ENCODE measurements around the gene DENND1B. TPM values are rescaled to one million over a fixed set of nuclear protein-coding genes. Genes with fewer than 3 reads are reported as not detected.

Gene DENND1B, protein sequence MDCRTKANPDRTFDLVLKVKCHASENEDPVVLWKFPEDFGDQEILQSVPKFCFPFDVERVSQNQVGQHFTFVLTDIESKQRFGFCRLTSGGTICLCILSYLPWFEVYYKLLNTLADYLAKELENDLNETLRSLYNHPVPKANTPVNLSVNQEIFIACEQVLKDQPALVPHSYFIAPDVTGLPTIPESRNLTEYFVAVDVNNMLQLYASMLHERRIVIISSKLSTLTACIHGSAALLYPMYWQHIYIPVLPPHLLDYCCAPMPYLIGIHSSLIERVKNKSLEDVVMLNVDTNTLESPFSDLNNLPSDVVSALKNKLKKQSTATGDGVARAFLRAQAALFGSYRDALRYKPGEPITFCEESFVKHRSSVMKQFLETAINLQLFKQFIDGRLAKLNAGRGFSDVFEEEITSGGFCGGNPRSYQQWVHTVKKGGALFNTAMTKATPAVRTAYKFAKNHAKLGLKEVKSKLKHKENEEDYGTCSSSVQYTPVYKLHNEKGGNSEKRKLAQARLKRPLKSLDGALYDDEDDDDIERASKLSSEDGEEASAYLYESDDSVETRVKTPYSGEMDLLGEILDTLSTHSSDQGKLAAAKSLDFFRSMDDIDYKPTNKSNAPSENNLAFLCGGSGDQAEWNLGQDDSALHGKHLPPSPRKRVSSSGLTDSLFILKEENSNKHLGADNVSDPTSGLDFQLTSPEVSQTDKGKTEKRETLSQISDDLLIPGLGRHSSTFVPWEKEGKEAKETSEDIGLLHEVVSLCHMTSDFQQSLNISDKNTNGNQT
- 10.9 TPM for polyA plus RNA-seq
- long read RNA-seq, donor 1: 0 reads
- long read RNA-seq, donor 2: 0 reads
- long read RNA-seq, donor 3: 0 reads
- long read RNA-seq, donor 4: 0 reads
- long read RNA-seq, donor 5: 0 reads
- long read RNA-seq, donor 6, partial matches to known transcripts: 0 of 2 reads
- long read RNA-seq, donor 6, other reads (novel, unspliced or antisense): 0 of 2 reads
- long read RNA-seq, donor 7: 0 reads
- long read RNA-seq, donor 8, partial matches to known transcripts: 0 of 1 reads
- long read RNA-seq, donor 8, other reads (novel, unspliced or antisense): 0 of 1 reads
- long read RNA-seq, donor 9: 0 reads
- long read RNA-seq, donor 10: 0 reads
- long read RNA-seq, donor 11: 0 reads

GRCh38 chr1:197775282-197776262 lies at the start of gene DENND1B:
DENND1B (minus strand) TSS chr1:197775480; CDS start chr1:197775155, 325 bp downstream.
- no peaks in the 10 kb centered on the region for H3K9me3 ChIP-seq (ENCODE audit: control insufficient read depth, low read depth, low read length)
- peak; percentile 78 to 93 for DNase-seq
- H3K4me1 ChIP-seq (ENCODE audit: control insufficient read depth, insufficient read depth, low read length): peaks cover 16% of the 10 kb centered on the region
- peak within 1 kb of the TSS; percentile 79 for H3K27ac ChIP-seq (ENCODE audit: low read length)
- H3K27me3 ChIP-seq (ENCODE audit: control insufficient read depth, insufficient read depth, low read length): no peaks in the 10 kb centered on the region
- no CpG with 5 or more reads among the region's 51 CpGs for WGBS (ENCODE audit: insufficient coverage, low lambda C conversion rate)
- no peaks in the 10 kb centered on the region for H3K36me3 ChIP-seq (ENCODE audit: control insufficient read depth, insufficient read depth, low read length)
- H3K4me3 ChIP-seq (ENCODE audit: low read length): peak within 1 kb of the TSS; percentile 70

DNA sequence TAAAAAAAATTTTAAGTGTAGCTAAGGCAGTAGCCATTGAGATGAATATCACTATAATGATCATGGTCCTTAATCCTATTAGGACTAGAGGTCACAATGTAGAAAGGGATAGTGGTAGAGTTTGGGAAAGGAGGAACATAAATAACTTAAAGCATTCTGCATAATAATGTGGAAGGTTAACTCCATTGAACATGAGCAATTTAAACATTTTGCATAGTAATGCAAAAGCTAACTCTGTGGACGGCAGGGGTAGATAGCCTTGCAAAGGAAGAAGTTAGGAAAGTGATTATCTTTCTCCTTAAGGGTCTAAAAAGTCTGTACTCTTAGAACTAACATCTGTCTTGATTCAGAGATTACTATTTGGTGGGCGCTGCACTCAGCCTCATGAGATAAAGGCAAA lies 39.0 kb upstream of the DENND1B start:
- no peaks in the 10 kb centered on the region for H3K36me3 ChIP-seq (ENCODE audit: control insufficient read depth, insufficient read depth, low read length)
- no peak overlapping the region for H3K27ac ChIP-seq (ENCODE audit: low read length)
- no peak for DNase-seq
- WGBS (ENCODE audit: insufficient coverage, low lambda C conversion rate): 80% methylated on average over 1 of the region's 2 CpGs
- no peaks in the 10 kb centered on the region for H3K4me1 ChIP-seq (ENCODE audit: control insufficient read depth, insufficient read depth, low read length)
- no peak overlapping the region for H3K4me3 ChIP-seq (ENCODE audit: low read length)
- H3K27me3 ChIP-seq (ENCODE audit: control insufficient read depth, insufficient read depth, low read length): no peaks in the 10 kb centered on the region
- no peaks in the 10 kb centered on the region for H3K9me3 ChIP-seq (ENCODE audit: control insufficient read depth, low read depth, low read length)

DNA sequence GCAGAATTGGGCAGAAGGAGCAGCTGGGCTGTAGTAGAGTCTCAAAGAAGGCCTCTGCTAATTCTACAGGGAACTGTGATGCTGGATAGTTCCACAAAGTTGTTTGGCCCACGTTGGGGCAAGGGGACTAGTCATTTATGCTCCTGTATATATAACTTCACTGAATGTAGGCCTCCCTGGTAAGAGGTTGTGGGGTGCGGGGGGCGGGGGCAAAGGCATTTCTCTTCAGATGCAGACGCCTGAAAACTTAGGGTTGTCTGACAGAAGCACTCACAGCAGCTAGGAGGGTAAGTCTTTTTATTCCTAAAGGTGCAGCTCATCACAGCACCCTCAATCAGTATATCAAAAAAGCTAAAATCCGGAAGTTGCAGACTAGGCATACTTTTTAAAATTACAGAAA lies 38.5 kb upstream of the DENND1B start:
- WGBS (ENCODE audit: insufficient coverage, low lambda C conversion rate): no CpG with 5 or more reads among the region's 5 CpGs
- H3K36me3 ChIP-seq (ENCODE audit: control insufficient read depth, insufficient read depth, low read length): no peaks in the 10 kb centered on the region

GRCh38 chr1:197811769-197812168 lies 36.5 kb upstream of the DENND1B start:
- H3K36me3 ChIP-seq (ENCODE audit: control insufficient read depth, insufficient read depth, low read length): no peaks in the 10 kb centered on the region
- no peaks in the 10 kb centered on the region for H3K4me1 ChIP-seq (ENCODE audit: control insufficient read depth, insufficient read depth, low read length)
- DNase-seq: no peak
- no CpG with 5 or more reads among the region's 1 CpG for WGBS (ENCODE audit: insufficient coverage, low lambda C conversion rate)
- no peak overlapping the region for H3K4me3 ChIP-seq (ENCODE audit: low read length)
- H3K27me3 ChIP-seq (ENCODE audit: control insufficient read depth, insufficient read depth, low read length): no peaks in the 10 kb centered on the region
- H3K9me3 ChIP-seq (ENCODE audit: control insufficient read depth, low read depth, low read length): no peaks in the 10 kb centered on the region
- no peak overlapping the region for H3K27ac ChIP-seq (ENCODE audit: low read length)

More for the DNA sequence above, 38.5 kb upstream of the DENND1B start:
- H3K9me3 ChIP-seq (ENCODE audit: control insufficient read depth, low read depth, low read length): no peaks in the 10 kb centered on the region
- H3K27me3 ChIP-seq (ENCODE audit: control insufficient read depth, insufficient read depth, low read length): no peaks in the 10 kb centered on the region
- no peaks in the 10 kb centered on the region for H3K4me1 ChIP-seq (ENCODE audit: control insufficient read depth, insufficient read depth, low read length)
- no peak overlapping the region for H3K4me3 ChIP-seq (ENCODE audit: low read length)
- DNase-seq: no peak
- no peak overlapping the region for H3K27ac ChIP-seq (ENCODE audit: low read length)

DNA sequence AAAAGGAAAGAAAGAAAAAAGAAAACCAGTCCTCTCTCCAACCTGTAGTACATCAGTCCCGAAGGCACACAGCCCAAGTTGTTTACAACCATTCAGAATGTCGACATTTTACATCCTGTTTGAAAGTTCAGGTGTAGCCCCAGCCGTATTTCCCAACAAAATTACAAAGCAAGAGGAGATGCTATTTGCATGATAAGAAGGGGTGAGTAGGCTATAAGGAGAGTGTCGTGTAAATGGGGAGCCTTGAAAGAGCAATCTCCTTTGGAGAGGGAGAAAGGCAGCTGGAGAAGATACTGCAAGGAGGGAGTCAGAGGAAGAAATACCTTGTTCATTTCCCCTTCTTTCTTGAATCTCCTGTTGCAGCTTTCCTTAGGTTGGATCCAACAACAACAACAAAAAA lies 35.5 kb upstream of the DENND1B start:
- H3K9me3 ChIP-seq (ENCODE audit: control insufficient read depth, low read depth, low read length): no peaks in the 10 kb centered on the region
- 71% methylated on average over 2 of the region's 4 CpGs for WGBS (ENCODE audit: insufficient coverage, low lambda C conversion rate)
- no peaks in the 10 kb centered on the region for H3K4me1 ChIP-seq (ENCODE audit: control insufficient read depth, insufficient read depth, low read length)
- H3K27ac ChIP-seq (ENCODE audit: low read length): no peak overlapping the region
- H3K4me3 ChIP-seq (ENCODE audit: low read length): no peak overlapping the region
- DNase-seq: no peak
- H3K27me3 ChIP-seq (ENCODE audit: control insufficient read depth, insufficient read depth, low read length): no peaks in the 10 kb centered on the region
- no peaks in the 10 kb centered on the region for H3K36me3 ChIP-seq (ENCODE audit: control insufficient read depth, insufficient read depth, low read length)

GRCh38 chr1:197808880-197809279 lies 33.6 kb upstream of the DENND1B start:
- Histone ChIP-seq H3K4me3 (ENCODE audit: low read length) (no peak overlapping the region), H3K27me3 (ENCODE audit: control insufficient read depth, insufficient read depth, low read length) (no peaks in the 10 kb centered on the region), H3K27ac (ENCODE audit: low read length) (no peak overlapping the region), H3K36me3 (ENCODE audit: control insufficient read depth, insufficient read depth, low read length) (no peaks in the 10 kb centered on the region), H3K4me1 (ENCODE audit: control insufficient read depth, insufficient read depth, low read length) (no peaks in the 10 kb centered on the region), H3K9me3 (ENCODE audit: control insufficient read depth, low read depth, low read length) (no peaks in the 10 kb centered on the region)
- DNase-seq: no peak
- WGBS (ENCODE audit: insufficient coverage, low lambda C conversion rate): 100% methylated on average over 1 of the region's 3 CpGs

- H3K36me3 ChIP-seq (ENCODE audit: control insufficient read depth, insufficient read depth, low read length): no peaks in the 10 kb centered on the region
- H3K4me1 ChIP-seq (ENCODE audit: control insufficient read depth, insufficient read depth, low read length): no peaks in the 10 kb centered on the region
- no peak overlapping the region for H3K4me3 ChIP-seq (ENCODE audit: low read length)
- no CpG with 5 or more reads among the region's 5 CpGs for WGBS (ENCODE audit: insufficient coverage, low lambda C conversion rate)
- no peak overlapping the region for H3K27ac ChIP-seq (ENCODE audit: low read length)
- no peaks in the 10 kb centered on the region for H3K9me3 ChIP-seq (ENCODE audit: control insufficient read depth, low read depth, low read length)
- no peak for DNase-seq
- H3K27me3 ChIP-seq (ENCODE audit: control insufficient read depth, insufficient read depth, low read length): no peaks in the 10 kb centered on the region
Measured at GRCh38 chr1:197807739-197808453, 32.6 kb upstream of the DENND1B start.

- Histone ChIP-seq H3K27ac (ENCODE audit: low read length) (no peak overlapping the region), H3K4me3 (ENCODE audit: low read length) (no peak overlapping the region), H3K4me1 (ENCODE audit: control insufficient read depth, insufficient read depth, low read length) (no peaks in the 10 kb centered on the region), H3K36me3 (ENCODE audit: control insufficient read depth, insufficient read depth, low read length) (no peaks in the 10 kb centered on the region), H3K9me3 (ENCODE audit: control insufficient read depth, low read depth, low read length) (no peaks in the 10 kb centered on the region), H3K27me3 (ENCODE audit: control insufficient read depth, insufficient read depth, low read length) (no peaks in the 10 kb centered on the region)
- 40% methylated on average over 2 of the region's 4 CpGs for WGBS (ENCODE audit: insufficient coverage, low lambda C conversion rate)
- no peak for DNase-seq
Measured at GRCh38 chr1:197807216-197807615, 31.9 kb upstream of the DENND1B start.

GRCh38 chr1:197806718-197807117 lies 31.4 kb upstream of the DENND1B start:
- Histone ChIP-seq H3K9me3 (ENCODE audit: control insufficient read depth, low read depth, low read length) (peaks cover 2% of the 10 kb centered on the region), H3K4me1 (ENCODE audit: control insufficient read depth, insufficient read depth, low read length) (no peaks in the 10 kb centered on the region), H3K27ac (ENCODE audit: low read length) (no peak overlapping the region), H3K27me3 (ENCODE audit: control insufficient read depth, insufficient read depth, low read length) (no peaks in the 10 kb centered on the region), H3K36me3 (ENCODE audit: control insufficient read depth, insufficient read depth, low read length) (no peaks in the 10 kb centered on the region), H3K4me3 (ENCODE audit: low read length) (no peak overlapping the region)
- no peak for DNase-seq
- WGBS (ENCODE audit: insufficient coverage, low lambda C conversion rate): no CpG with 5 or more reads among the region's 1 CpG

All from large intestine (tissue), 12 donors.